Eye (tissue), 1 donor: ENCODE measurements around the gene LIMA1.

Source experiments
- DNase-seq: peaks from one replicate; pipeline ENCODE4 v3.0.0-alpha.2; 2015

The LIMA1 gene

DNA sequence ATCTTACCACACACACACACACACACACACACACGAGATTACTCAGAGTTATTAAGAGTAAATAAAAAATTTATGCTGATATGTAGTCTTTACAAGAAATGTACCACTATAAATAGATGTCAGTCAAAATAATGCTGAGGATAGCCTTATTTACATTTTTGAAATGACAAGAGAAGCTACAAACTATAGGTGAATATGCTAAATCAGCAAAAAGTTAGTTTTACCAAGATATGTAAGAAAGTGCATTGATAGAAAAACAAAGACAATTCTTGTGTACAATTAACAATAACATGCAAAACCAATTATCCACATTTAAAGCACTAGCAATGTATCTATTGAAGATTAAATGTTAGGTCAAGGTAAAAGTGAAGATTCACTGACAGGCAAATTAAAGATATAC, 69.3 kb downstream of the LIMA1 start:
- DNase-seq: no peak

DNA sequence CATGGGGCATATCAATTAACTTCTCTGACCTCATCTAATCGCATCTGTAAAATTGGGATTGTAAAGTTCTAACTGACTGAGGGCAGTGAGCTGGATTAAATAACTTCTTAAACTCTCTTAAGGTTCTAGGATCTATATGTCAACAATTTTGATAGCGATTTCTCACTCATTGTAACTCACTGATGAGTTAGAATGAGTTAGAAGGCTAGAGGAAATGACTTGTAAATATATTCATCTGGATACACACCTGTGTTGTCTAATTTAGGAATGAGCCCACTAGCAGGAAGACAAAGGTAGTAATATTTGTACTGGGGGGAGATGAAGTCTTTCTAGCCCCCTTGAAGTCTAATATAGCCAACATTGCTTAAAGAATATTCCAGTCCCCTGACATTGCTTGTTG, 69.9 kb downstream of the LIMA1 start:
- no peak for DNase-seq

DNA sequence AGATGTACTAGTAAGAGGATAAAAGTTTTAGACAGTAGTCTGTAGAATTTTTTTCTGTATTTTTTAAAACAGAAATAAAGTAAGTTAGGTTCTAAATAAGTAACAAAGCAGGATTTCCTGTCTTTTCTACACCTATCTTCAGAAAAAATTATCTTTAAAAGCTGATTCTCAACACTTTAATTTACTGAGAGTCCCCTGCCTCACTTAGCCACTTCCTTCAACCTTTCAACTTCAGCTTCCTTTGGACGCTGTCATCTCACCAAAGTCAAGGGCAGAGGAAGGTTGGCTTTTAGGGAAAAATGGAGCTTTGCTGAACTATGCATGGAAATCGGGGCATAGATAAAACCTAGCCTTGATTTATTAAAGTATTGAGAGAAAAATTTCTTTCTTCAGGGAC, 71.3 kb downstream of the LIMA1 start:
- no peak for DNase-seq

DNA sequence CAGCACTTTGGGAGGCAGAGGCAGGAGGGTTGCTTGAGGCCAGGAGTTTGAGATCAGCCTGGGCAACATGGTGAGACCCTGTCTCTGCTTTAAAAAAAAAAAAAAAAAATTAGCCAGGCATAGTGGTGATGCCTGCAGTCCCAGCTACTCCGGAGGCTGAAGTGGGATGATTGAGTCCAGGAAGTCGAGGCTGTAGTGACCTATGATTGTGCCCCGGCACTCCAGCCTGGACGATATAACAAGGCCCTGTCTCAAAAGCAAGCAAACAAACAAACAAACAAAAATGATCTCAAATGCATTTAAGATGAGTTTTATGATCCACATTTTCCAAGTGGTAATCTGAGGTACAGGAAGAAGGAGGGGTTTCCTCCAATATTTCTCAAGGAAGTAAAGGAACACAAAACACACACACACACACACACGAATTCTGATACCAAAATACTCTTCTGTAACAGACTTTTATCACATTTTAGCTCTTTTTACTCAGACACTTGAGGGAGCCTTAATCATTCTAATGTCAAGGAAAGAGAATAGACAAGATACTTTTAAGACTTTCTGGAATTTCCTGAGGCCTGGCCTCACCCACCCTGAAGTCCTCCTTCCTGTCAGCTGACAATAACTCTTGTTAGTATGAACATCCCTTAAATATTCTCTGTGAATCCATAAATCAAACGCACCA, 71.8 kb downstream of the LIMA1 start:
- DNase-seq: no peak

DNA sequence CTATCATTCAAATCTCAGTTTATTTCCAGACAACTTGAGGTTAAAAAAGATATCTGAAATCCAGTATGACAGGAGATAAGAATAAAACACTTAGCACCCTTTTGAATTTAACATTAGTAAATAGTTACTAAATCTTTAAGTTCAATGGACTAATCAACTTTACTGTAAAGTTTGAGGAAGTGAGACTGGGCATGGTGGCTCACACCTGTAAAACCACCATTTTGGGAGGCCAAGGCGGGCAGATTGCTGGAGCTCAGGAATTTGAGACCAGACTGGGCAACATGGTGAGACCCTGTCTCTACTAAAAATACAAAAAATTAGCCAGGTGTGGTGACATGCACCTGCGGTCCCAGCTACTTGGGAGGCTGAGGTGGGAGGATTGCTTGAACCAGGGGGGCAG, 75.9 kb downstream of the LIMA1 start:
- DNase-seq: no peak

DNA sequence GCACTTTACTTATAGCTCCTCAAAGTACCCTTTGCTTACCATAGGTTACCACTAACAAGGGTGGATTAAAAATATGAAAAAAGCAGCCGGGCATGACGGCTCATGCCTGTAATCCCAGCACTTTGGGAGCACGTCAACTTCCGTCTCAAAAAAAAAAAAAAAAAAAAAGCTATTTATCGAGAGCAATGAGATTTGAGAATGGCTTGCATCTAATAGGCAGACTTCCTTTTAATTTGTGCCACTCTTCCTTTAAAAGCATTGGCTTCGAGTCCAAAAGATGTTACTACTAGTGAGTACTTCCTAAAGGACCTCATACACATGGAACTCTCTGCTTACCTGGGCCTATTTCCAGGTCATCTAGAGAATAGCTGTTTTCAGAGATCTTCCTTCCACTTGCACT, 77.7 kb downstream of the LIMA1 start:
- no peak for DNase-seq

DNA sequence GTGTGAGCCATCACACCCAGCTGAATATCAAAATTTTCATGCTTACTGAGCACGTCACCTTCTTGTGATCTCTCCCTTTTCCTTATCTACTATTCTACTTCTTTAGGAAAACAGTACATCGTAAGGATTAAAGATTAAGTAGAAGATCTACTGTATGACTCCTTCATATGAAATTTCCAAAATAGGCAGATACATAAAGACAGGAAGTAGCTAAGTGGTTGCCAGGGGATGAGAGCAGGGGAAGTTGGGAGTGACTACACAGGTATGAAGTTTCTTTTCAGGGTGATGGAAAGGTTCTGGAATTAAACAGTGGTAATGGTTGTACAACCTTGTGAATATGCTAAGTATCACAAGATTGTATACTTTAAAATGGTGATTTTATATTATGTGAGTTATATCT, 79.6 kb downstream of the LIMA1 start:
- DNase-seq: no peak

DNA sequence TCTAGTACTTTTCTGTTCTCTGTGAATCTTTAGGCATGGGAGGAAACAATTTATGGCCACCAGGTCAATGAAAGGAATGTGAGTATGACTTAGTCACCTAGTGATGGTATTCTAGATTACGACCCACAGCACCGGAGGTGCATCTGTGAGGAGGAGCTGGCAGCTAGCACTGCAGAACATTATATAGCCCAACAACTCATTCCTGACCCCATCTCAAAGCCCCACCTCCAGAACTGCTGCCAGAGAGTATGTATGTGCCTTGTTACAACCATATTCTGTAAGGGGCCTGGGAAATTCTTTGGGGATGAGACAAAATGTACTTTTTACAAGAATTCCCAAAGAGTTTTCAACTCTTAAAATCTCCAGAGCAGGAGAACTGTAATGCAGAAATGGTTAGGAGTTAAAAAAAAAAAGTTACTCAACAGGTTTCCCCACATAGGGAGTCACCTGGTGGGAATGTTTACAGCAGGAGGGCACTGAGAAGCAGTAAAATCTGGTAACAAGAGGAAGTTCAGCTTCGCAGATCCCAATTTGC, 81.3 kb downstream of the LIMA1 start:
- DNase-seq: no peak

DNA sequence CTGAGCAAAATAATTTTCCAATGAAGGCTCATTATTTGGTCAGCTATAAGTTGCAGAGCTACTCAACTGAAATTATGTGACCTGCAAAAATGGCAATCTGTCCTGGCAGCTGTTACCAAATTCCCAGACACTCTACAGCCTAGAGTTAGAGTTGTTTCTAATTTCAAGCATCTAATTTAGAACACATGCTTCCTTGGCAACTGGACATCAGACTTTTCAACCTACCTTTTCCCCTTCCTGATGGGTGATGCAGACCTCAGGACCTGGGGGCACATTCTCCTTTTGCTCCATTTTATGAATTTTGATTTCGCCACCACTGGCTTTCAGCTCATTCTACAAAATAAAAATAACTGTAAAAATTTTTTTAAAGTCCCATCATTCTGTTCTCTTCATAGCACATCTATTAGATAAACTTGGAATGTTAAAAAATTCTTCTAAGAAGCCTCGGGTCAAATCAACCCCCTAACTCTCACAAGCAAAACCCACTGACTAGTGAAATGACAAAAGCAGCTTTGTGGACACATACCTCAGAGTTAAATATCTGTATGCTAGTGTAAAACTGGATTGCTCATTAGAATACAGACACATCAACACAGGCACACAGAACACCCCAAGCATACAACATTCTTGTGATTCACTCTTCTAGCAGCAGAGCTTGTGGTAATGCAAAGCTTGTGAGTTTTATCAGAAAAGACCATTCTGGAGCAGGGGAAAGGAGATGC, 82.6 kb downstream of the LIMA1 start:
- DNase-seq: no peak

DNA sequence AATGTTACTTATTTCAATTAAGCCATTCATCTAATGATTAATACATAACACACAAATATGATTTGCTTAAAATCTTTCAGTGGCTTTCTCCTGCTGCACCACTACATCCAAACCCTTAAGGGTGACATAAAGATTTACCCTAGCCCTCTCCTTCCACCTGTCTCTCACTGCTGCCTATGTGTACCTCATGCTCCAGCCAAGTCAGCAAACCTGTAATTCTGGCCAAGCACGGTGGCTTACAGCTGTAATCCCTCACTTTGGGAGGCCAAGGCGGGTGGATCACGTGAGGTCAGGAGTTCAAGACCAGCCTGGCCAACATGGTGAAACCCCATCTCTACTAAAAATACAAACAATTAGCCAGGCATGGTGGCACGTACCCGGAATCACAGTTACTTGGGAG, 84.5 kb downstream of the LIMA1 start:
- DNase-seq: no peak

DNA sequence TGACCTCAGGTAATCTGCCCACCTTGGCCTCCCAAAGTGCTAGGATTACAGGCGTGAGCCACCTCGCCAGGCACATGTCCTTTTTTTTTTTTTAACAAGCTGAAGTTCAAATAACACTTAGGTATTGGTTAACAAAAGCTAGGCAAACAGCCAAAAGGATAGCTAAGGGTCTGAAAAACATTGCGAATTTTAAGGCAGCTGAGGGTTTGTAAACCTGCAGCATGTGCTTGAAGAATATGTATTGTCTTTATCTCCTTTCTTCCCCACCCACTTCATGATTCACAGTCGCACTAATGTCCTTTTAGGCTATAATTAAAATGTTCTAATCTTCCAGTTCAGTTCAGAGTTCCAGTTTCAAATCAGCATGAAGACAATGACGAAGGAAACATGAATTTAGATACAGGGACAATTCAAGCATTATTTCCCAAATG, 86.0 kb downstream of the LIMA1 start:
- DNase-seq: no peak

DNA sequence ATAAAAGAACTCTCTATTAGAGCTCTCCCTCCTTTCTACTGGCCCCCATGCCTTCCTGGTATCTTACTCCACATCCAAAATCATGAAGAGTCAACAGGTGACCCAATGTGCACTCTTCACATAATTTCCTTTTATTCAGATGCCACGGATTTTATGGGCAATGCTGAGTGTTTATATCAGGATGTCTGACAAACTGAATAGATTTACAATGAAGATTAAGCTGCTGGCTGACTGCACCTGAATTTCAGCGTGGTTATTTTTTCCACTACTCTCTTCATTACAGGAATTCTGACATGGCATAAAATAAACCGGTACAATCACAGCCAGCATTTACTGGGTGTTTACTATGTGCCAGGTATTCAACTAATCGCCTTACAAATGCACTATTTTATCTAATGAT, 86.8 kb downstream of the LIMA1 start:
- no peak for DNase-seq

DNA sequence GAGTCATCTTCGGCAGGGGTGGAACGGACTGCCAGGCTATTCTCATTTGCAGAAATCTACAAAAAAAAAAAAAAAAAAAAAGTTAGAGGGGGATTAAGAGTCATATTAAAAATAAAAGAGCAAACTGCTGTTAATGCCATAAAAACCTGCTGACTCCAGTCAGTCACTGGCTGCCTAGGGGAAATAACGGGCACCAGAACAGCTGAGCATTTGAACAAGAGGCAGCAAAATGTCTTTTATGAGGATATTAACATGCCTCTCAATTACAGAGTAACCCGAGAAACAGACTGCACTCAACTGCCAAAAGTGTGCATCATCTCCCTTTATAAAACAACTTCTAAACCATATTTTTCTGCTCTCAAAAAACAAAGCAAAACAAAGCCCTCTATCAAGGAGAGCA, 87.5 kb downstream of the LIMA1 start:
- no peak for DNase-seq

DNA sequence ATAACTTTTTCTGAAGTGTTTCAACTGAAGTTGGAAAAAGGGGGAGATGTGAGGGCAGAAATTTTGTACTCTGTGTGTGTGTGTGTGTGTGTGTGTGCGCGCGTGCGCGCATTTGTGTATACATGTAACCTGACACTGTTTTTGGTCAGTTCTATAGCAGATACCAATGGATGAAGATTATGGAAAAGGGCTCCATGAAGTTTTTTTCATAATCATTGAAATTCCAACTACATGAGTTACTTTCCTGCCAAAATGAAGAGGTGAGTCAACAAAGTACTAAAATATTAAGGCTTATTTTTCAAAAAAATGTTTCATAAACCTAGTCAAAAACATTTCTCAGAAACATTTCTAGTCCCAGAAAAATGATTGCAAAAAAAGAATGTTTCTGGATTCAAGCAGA, 90.4 kb downstream of the LIMA1 start:
- no peak for DNase-seq

DNA sequence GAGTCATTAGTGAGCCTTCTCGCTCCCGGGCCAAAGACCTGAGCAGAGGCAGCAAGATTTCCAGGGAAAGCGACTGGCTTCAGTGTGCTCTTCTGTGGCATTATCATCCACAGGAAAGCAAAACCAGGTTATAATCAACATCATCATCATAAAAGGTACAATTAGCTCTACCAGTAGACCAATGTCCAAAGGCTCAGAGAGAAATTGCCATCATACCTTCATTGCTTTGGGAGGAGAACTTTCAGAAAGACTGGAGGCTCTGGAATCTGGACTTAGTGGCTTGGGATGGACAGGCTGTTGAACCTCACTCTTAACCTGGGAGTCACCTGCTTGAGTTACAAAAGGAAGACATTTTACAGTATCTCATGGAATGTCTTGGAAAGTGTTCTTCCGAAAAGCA, 91.1 kb downstream of the LIMA1 start:
- no peak for DNase-seq

DNA sequence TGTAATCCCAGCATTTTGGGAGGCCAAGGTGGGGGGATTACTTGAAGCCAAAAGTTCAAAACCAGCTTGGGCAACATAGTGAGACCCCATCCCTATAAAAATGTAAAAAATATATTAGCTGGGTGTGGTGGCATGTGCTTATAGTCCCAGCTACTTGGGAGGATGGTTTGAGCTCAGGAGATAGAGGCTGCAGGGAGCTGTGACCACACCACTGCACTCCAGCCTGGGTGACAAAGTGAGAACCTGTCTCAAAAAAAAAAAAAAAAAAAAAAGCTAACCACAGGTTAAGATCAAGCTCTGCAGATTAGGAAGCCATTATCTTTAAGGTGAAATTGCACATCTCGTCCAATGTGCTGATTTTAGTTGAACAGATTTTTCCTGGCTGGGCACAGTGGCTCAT, 92.5 kb downstream of the LIMA1 start:
- DNase-seq: no peak

DNA sequence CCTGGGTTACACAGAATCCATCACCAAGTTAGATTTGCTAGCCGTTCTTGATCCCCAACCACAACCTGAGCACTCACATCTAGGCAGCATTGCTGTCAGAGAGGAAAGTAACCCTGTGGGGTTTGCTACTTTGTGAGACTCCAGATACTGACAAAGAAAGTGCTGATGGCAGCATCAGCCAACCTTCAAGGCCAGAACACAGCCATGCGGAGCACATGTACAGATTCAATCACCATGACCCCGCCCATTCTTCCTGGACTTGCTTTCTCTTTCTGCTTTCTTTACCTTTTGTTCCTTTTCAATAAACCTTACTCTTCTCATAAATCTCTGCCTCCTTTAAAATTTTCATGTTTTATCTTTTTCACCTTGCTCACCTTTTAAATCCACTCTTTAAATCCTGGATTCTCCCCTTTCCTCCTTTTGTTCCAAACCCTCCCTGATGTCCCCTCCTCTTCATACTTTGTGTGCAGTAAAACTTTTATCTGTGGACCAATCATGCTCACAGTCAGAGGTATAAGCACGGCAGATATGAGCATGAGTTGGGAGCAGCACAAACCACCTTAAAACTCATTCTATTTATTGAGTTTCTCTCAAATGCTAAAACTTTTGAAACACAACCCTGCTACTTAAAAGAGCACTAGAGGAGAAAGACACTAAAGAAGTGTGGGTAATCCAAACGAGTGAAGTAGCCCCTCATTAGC, 94.3 kb downstream of the LIMA1 start:
- no peak for DNase-seq

DNA sequence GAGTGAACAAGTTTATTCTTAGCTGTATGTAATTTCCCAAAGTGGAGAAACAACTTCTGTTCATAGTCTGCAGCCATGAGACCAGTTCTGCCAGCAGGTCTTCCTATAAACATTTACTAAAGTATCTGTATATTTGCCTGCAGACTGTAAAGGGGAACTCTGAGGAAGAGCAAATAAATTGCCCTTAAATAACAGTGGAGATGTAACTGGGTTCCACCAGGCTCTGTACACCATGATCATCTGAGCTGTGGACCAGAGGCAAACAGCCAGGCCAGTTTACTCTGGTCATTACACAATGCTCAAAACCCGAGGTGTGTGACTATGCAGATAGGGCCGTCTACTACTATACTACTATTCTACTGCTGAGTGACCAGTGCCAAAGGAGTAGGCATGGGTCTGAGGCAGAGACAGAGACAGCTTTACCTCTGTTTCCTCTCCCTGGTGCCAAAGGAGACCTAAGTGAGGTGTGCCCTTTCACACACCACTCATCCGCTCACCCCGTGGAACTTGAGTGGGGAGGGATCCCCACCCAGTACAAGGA, 95.0 kb downstream of the LIMA1 start:
- no peak for DNase-seq

DNA sequence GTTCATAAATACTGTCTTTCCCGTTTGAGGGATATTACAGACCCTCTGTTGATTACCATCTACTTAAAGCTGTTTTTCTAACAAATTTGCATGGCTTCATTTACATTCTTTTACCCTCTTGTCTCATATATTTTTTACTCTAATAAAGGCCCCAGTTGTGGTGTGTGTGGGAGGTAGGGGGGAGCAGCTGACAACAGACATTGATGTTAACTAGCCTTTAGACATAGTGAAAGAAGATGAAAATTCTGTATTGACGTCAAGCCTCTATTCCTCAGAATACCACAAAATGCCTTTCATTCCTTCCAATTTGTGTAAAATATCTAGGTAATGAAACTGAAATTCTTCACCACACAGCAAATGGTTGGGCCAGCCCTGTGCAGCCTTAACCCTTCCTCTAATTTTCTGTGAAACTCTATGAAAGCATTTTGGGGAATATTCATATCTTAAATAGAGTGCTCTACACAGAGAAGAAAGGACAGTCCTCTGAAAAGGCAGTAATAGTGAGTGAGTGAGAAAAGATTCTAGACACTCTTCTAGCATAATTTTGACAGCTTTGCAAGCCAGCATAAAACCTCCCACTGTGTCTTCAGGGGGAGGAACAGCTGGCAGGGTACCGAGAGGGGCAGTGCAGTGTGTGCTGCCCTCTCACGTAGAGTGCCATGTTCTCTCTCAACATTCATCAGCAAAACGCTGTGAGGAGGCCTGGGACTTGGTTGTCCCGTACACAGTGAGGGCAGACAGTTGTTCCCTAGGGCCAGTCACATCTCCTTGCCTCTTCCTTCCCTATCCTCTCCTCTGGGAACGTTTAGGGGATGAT, 96.0 kb downstream of the LIMA1 start:
- DNase-seq: peak; percentile 33

DNA sequence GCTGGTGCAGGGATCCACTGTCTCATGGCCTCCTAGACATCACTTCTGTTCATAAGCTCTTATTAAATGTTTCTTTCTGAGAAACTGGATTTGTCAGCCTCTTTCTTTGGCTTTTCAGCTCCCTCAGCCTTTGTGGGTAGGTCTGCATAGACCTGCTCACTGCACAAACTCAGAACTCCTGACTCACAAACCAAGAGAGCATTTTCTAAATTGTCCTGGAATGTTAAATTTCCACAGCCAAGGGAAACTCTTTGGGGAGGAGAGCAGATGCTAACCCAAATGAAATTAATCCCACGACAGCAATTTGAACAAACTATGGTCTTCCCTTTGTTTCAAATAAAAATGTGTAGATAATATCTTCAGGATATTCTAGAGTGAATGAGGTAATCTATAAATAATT, 96.6 kb downstream of the LIMA1 start:
- DNase-seq: no peak

DNA sequence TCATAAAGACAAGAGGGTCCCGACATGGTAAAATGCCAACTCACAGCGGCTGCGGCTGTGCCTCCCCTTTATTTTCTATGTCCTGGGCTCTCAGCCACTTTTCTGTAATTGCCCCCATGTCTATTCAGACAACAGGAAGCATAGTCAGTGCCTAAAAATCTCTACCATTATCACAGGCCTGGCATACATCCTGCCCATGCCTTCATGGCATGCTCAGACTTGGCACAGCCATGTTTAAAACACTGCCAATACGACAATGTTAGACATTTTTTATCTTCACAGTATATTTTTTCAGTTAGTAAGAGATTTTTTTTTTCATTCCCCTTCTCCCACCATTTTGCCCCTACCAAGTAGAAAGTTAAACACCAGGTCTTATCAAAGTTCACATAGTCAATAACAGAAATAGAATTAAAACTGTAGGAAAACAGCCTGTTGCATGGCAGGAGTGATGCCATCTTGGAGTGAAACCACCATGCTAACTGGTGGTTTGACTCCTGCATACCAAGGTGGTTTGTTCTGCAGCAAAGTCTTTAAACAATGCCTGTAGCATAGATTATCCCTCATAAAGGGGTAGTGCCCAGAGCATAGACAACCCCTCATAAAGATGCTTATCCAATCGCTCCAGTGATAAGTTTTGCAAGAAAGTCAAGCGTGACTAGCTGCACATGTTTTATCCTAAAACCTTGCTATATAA, 97.2 kb downstream of the LIMA1 start:
- no peak for DNase-seq

DNA sequence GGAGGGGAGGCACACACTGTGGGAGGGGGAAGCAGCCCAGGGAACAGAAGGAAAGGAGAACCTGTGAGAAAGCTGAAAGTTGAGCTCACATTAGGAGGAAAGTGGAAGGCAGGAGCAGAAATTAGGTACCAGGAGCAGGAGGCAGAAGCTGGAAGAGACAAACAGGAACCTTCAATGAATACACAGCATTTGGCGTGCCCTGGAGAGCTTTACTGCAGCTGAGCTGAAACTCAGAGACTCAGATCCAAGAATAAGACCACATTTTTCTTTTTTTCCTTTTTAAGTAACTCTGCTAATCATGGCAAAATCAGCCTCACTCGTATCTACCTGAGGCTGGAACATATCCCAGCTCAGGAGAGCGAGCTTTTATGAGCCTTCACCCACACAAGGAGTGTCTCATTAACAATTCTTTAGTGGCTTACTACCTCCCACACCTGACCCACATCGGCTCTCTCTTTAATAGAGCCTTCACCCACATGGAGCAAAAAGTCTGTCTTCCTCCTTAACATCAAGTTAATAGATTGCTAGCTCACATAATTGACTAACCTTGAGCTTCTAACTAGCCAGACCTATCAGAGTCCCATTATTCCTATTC, 97.9 kb downstream of the LIMA1 start:
- no peak for DNase-seq
